Posterior vena cava (tissue), 2 donors: ENCODE data around the gene EVX1. TPM values are rescaled to one million over a fixed set of nuclear protein-coding genes. Genes with fewer than 3 reads are reported as not detected.

Experiments used
- DNase-seq: peaks from one replicate; pipeline ENCODE4 v3.0.0-alpha.2; 2020; ENCODE audit warnings: low spot score
- intact Hi-C, 2 donors: fragments of 100-400 bp; cut with DNase I; formaldehyde crosslinking; loops; one replicate each; pipeline versions ENCODE4 v1.14.1 to v1.14.2; 2022 to 2023
- total RNA-seq, 2 donors: library from RNA; stranded (reverse); fragmentation: NEBNext Ultra II Directional; extraction: Animal tissue kit (Norgen Biotek cat#: 25700); gene quantifications; one replicate each; pipeline ENCODE4 v1.2.1, GENCODE V29; 2021
- donor health status: DM: yes; HTN: yes; CAD: no.
- donor health status: DM: yes; HTN: yes; CAD: no.

EVX1 gene
- total RNA-seq, 2 donors from 2014 or later, result not detected

DNA sequence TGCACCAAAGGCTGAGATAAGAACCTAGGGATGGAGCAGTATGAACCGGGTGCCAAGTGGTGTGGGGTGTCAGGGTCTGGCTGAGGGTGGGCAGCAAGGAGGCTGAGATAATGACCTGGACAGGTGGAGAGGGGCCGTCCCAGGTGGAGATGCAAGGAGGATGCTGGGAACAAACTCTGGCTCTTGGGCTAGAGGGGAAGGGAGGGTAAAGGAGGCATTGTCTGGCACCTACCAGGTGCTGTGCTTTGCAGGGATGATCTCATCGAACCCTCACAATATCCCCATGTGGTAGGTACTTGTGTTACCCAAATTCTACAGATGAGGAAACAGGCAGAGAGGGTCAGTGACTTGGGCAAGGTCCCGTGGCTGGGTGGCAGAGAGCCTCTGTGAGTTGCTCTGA is 22.8 kb upstream of the EVX1 start:
- DNase-seq, result no peak
- intact Hi-C loops, result loop anchor here in 1 of 2 donors (10.0 kb wide), 1 partner anchor 545 kb away; no protein-coding TSS in a partner anchor

DNA sequence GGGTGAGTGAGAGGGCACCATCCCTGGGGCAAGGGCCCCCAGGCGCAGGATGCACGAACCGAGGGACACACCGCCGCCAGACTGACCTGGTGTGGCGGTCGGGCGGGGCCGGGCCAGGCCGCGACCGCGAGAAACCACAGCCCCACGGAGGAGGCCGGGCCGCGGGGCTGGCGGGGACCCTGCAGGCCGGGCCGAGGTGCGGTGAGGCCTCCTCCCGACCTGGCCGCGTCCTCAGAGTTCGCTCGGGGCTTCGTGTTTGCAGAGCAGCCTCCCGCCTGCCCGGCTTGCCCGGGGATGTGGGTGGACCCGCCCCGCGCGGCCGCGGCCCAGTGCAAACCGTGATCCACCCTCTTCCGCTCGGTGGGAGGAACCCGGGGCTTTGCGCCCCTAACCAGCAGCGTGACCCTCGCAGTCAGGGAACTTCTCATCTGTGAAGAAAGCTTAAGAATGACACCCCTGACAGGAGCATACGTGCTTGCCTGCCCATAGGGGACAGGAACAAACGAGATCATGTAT is 22.1 kb upstream of the EVX1 start:
- intact Hi-C loops, result no loop called here
- peak; percentile 70 for DNase-seq

DNA sequence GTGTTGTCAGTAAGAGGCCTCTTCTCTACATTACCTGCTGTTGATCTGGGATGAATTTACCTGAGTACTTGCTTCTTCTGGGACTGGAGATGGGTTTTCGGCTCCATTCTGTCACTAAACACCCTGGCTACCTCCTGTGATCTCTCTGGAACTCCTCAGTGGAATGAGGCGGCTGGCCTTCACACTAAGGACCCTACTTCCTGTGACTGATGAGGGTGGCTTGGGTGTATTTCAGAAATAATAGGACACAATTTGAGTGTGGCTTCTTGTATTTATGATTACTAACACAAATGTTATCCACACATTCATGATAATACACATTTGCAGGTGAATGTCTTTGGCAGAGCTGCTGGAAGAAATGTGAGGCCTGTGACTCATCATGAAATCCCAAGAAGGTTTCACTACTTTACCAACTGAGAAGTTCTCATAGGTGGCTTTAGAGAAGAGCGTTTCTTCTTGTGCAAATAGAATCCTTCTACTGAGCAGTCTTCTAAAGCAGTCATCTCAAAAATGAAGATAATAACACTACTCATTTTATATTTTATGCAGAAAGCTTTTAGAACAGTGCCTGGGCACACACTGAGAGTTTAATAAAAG is 21.3 kb upstream of the EVX1 start:
- intact Hi-C loops, result no loop called here
- DNase-seq, result no peak

GRCh38 chr7:27223941-27224575 is 18.5 kb upstream of the EVX1 start:
- intact Hi-C loops, result no loop called here
- no peak for DNase-seq

DNA sequence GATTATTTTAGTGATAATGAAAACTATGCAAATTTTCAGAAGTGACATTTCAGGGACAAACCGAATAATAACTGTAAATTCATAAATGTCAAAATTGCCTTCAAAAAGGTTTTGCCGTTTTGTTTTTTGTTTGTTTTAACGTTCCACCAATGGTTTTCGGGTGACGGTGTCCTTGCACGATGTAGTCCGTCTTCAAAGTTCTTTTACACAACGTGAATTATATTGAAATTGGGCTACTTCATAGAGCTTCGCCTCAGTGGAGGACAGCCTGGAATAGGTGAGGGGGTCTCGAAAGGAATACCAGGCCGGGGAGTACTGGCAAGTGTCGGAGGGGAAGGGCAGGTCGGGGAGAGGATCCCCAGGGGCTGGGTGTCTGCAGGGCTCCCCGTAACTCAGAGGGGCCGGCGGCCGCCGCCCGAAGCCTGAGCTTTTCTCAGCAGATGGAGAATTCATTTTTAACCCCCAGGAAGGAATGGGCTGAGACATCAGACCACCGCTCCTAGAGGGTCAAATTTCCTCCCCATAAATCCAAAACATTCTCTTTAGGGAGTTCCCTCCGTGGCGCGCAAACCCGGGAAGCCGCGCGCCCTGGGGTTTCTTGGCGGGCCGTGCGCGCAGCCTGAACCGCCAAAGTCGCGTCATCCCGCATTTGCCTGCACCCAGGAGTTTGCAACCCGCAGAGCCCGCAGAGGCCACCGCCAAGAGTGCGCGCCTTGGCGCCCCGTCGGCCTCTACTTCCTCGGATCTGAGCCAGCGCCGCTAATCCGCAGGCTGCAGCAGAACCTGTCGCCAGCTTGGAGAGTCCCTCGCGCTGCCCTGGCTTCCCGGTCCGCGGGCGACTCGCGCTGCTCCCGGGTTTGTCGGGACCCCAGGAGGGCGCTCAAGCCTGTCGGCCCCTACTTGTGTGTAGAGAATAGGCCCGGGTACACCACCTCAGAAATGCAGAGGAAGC is 17.3 kb upstream of the EVX1 start:
- intact Hi-C loops, result no loop called here
- DNase-seq, result peak; percentile 69

DNA sequence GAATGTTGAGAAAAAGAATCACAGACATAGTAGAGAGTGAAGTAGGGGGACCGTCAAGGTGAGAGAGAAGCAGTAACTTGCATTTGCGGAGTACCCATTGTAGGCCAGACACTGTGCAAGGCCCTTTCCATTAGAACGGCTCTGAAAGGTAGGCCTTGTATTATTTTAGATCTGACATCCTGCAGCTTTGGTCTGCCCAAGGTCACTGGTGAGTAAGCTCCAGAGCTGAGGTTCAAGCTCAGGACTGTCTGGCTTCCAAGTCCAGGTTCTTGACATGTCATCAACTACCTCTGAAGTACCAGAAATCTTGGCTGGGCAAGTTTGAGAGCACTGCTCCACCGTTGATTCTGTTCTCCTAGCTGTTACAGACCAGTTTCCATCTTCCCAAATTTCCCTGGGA is 13.2 kb upstream of the EVX1 start:
- DNase-seq, result no peak
- intact Hi-C loops, result no loop called here

- no peak for DNase-seq
- intact Hi-C loops, result loop anchor here in 1 of 2 donors (10.0 kb wide), 1 partner anchor 339 kb away; no protein-coding TSS in a partner anchor
Measured at GRCh38 chr7:27235387-27236311, 7.0 kb upstream of the EVX1 start.

GRCh38 chr7:27237735-27238334 is 4.8 kb upstream of the EVX1 start:
- DNase-seq, result no peak
- intact Hi-C loops, result loop anchor here in 1 of 2 donors (10.0 kb wide), 1 partner anchor 337 kb away; no protein-coding TSS in a partner anchor

GRCh38 chr7:27238979-27239386 is 3.6 kb upstream of the EVX1 start:
- DNase-seq, result no peak
- intact Hi-C loops, result loop anchor here in 1 of 2 donors (10.0 kb wide), 1 partner anchor 336 kb away; no protein-coding TSS in a partner anchor

- intact Hi-C loops, result loop anchor here in 1 of 2 donors (10.0 kb wide), 1 partner anchor 335 kb away; no protein-coding TSS in a partner anchor
- no peak for DNase-seq
Measured at GRCh38 chr7:27239387-27240014, 3.1 kb upstream of the EVX1 start.

DNA sequence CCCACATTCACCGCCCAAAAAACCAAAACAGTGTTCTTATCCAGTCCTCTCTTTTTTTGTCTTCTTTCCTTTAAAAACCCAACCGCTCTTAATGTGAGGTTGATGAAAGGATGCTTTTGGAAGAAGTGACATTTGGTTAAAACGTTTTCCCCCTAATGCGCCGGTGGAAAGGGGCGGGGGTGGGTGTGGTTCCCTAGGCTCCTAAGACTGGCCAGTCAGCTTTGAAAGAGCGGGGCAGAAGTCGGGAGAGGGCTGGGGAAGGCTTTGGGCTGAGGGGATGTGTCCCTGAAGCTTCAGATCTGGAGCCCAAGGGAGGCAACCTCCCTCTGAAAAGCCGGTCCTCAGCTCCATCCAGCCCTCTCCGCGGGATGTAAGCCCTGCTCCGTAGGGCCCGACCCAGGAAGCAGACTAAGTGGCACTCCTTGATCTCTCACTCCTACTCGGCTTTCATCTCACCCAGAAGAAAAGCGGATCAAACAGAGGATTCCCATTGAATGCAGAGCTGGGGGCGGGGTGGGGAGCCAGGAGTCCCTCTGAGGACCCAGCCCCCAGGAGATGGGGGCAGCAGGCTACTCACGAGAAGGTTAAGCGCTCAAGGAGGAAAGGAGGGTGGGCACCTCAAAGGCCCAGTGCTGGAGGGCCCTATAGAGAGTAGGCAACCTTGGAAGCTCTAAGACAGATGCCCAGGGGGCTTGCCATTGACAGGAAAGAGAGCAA is 2.4 kb upstream of the EVX1 start:
- no peak for DNase-seq
- intact Hi-C loops, result no loop called here

GRCh38 chr7:27241189-27242056 is 1.2 kb upstream of the EVX1 start:
- intact Hi-C loops, result no loop called here
- no peak for DNase-seq

- DNase-seq, result no peak
- intact Hi-C loops, result no loop called here
Measured at GRCh38 chr7:27242154-27242553, 448 bp upstream of the EVX1 start.

- intact Hi-C loops, result no loop called here
- DNase-seq, result no peak
Measured at GRCh38 chr7:27243340-27244163, 950 bp downstream of the EVX1 start.

- intact Hi-C loops, result no loop called here
- no peak for DNase-seq
Measured at GRCh38 chr7:27244488-27245123, 2.0 kb downstream of the EVX1 start.
